ENCODE results near the gene COL15A1.

- TF ChIP-seq CTCF (IDR thresholded peaks at IDR 0.05; ENCODE audit: low read depth, low read length), result no peak
- no peak for TF ChIP-seq EZH2phosphoT487 (IDR thresholded peaks at IDR 0.05; ENCODE audit: low read depth)
These were observed 36.6 kb downstream of the COL15A1 start for GRCh38 chr9:98980291-98980690.
